Measurements from ENCODE around the gene RPL5.

DNA sequence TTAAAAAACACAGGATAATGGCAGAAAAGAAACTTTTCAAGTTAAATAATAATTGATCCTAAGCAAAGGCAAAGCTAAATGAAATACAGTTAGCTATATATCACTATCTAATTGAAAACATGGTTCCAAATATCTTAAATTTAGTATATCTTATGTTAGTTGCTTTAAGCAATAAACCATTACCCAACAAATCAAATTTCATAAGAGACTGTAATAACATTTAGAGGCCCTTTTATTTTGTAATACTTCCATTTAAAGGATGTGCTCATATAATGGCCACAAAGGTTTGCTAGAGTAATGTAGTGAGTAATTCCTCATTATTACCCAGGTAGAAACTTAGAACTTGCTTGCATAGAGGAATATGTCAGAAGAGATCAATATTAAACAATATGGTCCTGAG lies 32.3 kb downstream of the RPL5 start:
- TF ChIP-seq, protein P1, sequence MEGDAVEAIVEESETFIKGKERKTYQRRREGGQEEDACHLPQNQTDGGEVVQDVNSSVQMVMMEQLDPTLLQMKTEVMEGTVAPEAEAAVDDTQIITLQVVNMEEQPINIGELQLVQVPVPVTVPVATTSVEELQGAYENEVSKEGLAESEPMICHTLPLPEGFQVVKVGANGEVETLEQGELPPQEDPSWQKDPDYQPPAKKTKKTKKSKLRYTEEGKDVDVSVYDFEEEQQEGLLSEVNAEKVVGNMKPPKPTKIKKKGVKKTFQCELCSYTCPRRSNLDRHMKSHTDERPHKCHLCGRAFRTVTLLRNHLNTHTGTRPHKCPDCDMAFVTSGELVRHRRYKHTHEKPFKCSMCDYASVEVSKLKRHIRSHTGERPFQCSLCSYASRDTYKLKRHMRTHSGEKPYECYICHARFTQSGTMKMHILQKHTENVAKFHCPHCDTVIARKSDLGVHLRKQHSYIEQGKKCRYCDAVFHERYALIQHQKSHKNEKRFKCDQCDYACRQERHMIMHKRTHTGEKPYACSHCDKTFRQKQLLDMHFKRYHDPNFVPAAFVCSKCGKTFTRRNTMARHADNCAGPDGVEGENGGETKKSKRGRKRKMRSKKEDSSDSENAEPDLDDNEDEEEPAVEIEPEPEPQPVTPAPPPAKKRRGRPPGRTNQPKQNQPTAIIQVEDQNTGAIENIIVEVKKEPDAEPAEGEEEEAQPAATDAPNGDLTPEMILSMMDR (tag by site-specific recombination; IDR thresholded peaks at IDR 0.05) = no peak
- TF ChIP-seq ZNF521 (tag by site-specific recombination; IDR thresholded peaks at IDR 0.05) (no peak), ZNF830 (tag by site-specific recombination; IDR thresholded peaks at IDR 0.05; ENCODE audit: low read depth) (no peak), ZNF792 (tag by site-specific recombination; IDR thresholded peaks at IDR 0.05) (no peak)
